Measurements from ENCODE around the gene ANAPC1.

- TF ChIP-seq CTCF (IDR thresholded peaks at IDR 0.05; ENCODE audit: borderline replicate concordance, extremely low read depth, low read length, poor library complexity, severe bottlenecking) (no peak), EZH2 (IDR thresholded peaks at IDR 0.05; ENCODE audit: borderline replicate concordance, low read depth, low read length, severe bottlenecking) (no peak)
Observed at GRCh38 chr2:111909079-111909478, 25.1 kb upstream of the ANAPC1 start.
